ENCODE data around the gene CREB5. TPM values are rescaled to one million over a fixed set of nuclear protein-coding genes. Genes with fewer than 3 reads are reported as not detected.

The CREB5 gene
- polyA plus RNA-seq, 1 donor, result 12.9 TPM

DNA sequence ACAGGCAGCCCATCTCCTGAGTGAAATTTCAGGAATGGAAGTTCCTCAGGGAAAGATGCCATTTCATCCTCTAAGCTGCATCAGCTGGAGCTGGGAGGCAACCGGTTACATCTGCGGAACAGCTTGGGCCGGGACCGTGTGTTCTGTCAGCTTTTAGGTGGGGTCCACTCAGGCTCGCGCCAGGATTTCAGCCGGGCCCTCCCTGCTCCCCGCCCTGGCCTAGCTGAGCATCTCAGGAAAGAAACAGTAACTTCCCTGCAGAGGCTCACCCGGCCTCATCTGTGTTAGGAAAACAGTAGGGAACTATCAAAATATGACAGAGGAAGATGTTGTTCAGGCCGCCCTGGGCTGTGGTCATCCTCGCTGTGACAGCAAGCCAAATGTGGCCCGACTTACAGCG lies 435.4 kb downstream of the CREB5 start:
- WGBS (ENCODE audit: insufficient coverage, low lambda C conversion rate), result no CpG with 5 or more reads among the region's 13 CpGs
- peaks cover 3% of the 10 kb centered on the region for H3K9me3 ChIP-seq (ENCODE audit: control insufficient read depth, low read depth, low read length)
- no peak overlapping the region for H3K27ac ChIP-seq (ENCODE audit: low read length)

DNA sequence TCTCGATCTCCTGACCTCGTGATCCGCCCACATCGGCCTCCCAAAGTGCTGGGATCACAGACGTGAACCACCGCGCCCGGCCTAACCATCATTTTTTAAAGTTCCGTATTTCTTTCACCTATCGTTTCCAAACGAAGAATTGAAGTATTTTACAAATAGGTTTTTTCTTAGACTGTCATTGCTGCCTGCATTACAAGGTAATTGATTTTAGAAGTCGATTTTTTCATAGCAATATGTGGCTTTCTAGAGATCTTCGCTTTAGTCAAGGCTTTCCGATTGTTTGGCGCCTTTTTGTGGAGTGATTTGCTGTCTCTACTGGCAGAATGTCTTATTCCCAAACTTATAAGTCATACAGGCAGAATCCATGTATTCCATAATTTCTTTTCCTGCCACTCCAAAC lies 436.6 kb downstream of the CREB5 start:
- H3K27me3 ChIP-seq (ENCODE audit: control insufficient read depth, insufficient read depth, low read length), result peaks cover 21% of the 10 kb centered on the region
- no peaks in the 10 kb centered on the region for H3K36me3 ChIP-seq (ENCODE audit: control insufficient read depth, insufficient read depth, low read length)
- no peak for DNase-seq
- peaks cover 6% of the 10 kb centered on the region for H3K9me3 ChIP-seq (ENCODE audit: control insufficient read depth, low read depth, low read length)
- H3K27ac ChIP-seq (ENCODE audit: low read length), result no peak overlapping the region
- 100% methylated on average over 2 of the region's 15 CpGs for WGBS (ENCODE audit: insufficient coverage, low lambda C conversion rate)
- no peak overlapping the region for H3K4me3 ChIP-seq (ENCODE audit: low read length)
- H3K4me1 ChIP-seq (ENCODE audit: control insufficient read depth, insufficient read depth, low read length), result peaks cover 3% of the 10 kb centered on the region

More for the DNA sequence above, 435.4 kb downstream of the CREB5 start:
- Histone ChIP-seq H3K36me3 (ENCODE audit: control insufficient read depth, insufficient read depth, low read length) (no peaks in the 10 kb centered on the region), H3K27me3 (ENCODE audit: control insufficient read depth, insufficient read depth, low read length) (peaks cover 13% of the 10 kb centered on the region), H3K4me3 (ENCODE audit: low read length) (no peak overlapping the region), H3K4me1 (ENCODE audit: control insufficient read depth, insufficient read depth, low read length) (no peaks in the 10 kb centered on the region)
- DNase-seq, result no peak

DNA sequence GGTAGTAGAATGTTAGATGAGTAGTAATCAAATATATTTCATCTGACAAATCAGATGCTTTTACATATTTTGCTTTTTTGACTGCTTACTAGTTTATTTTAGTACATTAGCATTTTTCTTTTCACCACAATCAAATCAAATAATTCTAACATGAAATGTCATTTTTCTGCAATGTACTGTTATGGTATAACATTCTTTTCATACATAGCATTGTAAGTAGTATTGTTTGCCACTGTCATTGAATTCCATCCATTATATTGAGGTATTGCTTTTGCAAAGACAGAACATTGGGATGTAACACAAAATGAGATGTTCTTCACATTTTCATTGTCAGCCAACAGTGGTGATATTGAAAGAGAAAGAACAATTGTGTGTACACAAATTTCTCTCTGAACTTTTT lies 438.4 kb downstream of the CREB5 start:
- Histone ChIP-seq H3K4me1 (ENCODE audit: control insufficient read depth, insufficient read depth, low read length) (peaks cover 5% of the 10 kb centered on the region), H3K27ac (ENCODE audit: low read length) (no peak overlapping the region), H3K27me3 (ENCODE audit: control insufficient read depth, insufficient read depth, low read length) (peaks cover 23% of the 10 kb centered on the region), H3K36me3 (ENCODE audit: control insufficient read depth, insufficient read depth, low read length) (no peaks in the 10 kb centered on the region), H3K9me3 (ENCODE audit: control insufficient read depth, low read depth, low read length) (peaks cover 9% of the 10 kb centered on the region), H3K4me3 (ENCODE audit: low read length) (no peak overlapping the region)
- DNase-seq, result no peak

DNA sequence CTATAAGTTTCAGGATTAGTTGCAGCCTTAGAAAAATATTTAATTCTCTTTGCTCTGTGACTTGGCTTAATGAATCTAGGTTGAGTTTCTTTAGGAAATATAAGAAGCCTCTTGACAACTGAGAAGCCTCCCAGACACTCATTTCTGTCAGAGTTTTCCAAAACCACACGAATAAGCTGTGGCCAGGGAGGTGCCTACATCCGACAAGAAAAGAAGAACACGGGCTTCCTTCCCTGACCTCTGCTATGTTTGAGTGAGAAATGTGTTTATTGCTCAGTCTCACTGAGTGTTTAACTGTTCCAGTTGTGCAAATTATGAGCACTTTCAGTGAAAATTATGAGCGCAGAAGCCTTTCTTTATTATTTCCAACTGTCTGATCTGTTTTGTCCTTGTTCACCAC lies 440.8 kb downstream of the CREB5 start:
- peak in 1 of 2 donors; percentile 5 for DNase-seq
- Histone ChIP-seq H3K27me3 (ENCODE audit: control insufficient read depth, insufficient read depth, low read length) (peaks cover 23% of the 10 kb centered on the region), H3K9me3 (ENCODE audit: control insufficient read depth, low read depth, low read length) (peaks cover 6% of the 10 kb centered on the region), H3K27ac (ENCODE audit: low read length) (no peak overlapping the region), H3K36me3 (ENCODE audit: control insufficient read depth, insufficient read depth, low read length) (no peaks in the 10 kb centered on the region), H3K4me1 (ENCODE audit: control insufficient read depth, insufficient read depth, low read length) (peaks cover 5% of the 10 kb centered on the region), H3K4me3 (ENCODE audit: low read length) (no peak overlapping the region)
- WGBS (ENCODE audit: insufficient coverage, low lambda C conversion rate), result no CpG with 5 or more reads among the region's 4 CpGs

DNA sequence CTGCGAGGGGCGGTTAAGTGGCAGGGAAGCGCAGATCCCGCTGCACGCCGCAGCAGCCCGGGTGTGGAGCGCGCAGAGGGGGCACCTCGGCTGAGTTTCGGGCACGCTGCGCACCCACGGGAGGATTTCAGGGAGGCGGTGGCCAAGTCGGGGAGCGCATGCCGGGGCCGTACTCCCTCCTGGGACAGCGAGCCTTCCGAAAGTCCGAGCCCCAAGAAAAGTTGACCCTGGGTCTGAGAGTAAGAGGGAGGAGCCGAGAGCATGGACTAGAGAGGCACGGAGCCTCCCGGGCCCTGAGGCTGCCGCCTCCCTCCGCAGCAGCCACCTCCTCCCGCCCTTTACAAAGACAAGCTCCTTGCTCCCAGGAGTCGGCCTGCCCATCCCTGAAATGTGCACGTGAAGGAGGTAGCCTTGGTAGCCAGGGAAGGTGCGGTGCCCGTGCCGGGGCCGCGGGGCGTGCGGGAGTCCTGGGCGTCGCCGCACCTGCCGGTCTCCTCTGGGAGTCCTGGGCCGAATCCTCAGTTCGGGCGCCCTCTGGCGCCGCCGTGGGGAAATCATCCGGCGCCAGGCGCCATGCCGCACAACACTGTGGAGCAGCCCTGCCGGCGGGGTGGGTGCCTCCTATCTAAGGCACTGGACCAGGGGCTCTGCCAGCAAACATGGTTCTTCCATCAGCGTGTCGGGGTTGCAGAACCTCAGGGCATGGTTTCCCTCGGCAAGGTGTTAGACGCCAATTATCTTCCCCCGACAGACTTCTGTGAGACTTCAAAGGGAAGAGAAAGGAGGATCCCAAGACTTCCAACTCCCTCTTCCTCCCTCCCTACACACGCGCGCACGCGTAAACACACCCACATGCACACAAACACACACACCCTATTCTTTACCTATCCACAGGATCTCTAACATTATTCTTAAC lies 441.8 kb downstream of the CREB5 start:
- Histone ChIP-seq H3K36me3 (ENCODE audit: control insufficient read depth, insufficient read depth, low read length) (no peaks in the 10 kb centered on the region), H3K4me3 (ENCODE audit: low read length) (peak overlapping the region; percentile 50), H3K27me3 (ENCODE audit: control insufficient read depth, insufficient read depth, low read length) (peaks cover 23% of the 10 kb centered on the region), H3K9me3 (ENCODE audit: control insufficient read depth, low read depth, low read length) (peaks cover 6% of the 10 kb centered on the region), H3K4me1 (ENCODE audit: control insufficient read depth, insufficient read depth, low read length) (peaks cover 5% of the 10 kb centered on the region), H3K27ac (ENCODE audit: low read length) (no peak overlapping the region)
- no CpG with 5 or more reads among the region's 63 CpGs for WGBS (ENCODE audit: insufficient coverage, low lambda C conversion rate)
- peak; percentile 64 to 84 for DNase-seq

DNA sequence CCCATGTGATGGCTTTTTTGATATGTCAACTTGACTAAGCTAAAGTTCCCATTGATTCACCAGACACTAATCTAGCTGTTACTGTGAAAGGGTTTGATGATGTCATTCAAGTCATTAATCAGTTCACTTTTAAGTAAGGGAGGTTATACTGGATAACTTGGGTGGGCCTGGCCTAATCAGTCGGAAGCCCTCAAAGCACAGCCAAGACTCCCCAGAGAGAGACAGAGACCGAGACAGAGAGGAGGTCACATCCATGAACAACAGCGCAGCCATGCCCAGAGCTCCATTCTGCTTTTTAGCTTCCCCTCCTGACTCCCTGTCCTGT lies 442.4 kb downstream of the CREB5 start:
- Histone ChIP-seq H3K27me3 (ENCODE audit: control insufficient read depth, insufficient read depth, low read length) (peaks cover 23% of the 10 kb centered on the region), H3K27ac (ENCODE audit: low read length) (no peak overlapping the region), H3K4me1 (ENCODE audit: control insufficient read depth, insufficient read depth, low read length) (peaks cover 5% of the 10 kb centered on the region), H3K4me3 (ENCODE audit: low read length) (no peak overlapping the region), H3K36me3 (ENCODE audit: control insufficient read depth, insufficient read depth, low read length) (no peaks in the 10 kb centered on the region), H3K9me3 (ENCODE audit: control insufficient read depth, low read depth, low read length) (peaks cover 6% of the 10 kb centered on the region)
- DNase-seq, result no peak
- no CpG with 5 or more reads among the region's 3 CpGs for WGBS (ENCODE audit: insufficient coverage, low lambda C conversion rate)

DNA sequence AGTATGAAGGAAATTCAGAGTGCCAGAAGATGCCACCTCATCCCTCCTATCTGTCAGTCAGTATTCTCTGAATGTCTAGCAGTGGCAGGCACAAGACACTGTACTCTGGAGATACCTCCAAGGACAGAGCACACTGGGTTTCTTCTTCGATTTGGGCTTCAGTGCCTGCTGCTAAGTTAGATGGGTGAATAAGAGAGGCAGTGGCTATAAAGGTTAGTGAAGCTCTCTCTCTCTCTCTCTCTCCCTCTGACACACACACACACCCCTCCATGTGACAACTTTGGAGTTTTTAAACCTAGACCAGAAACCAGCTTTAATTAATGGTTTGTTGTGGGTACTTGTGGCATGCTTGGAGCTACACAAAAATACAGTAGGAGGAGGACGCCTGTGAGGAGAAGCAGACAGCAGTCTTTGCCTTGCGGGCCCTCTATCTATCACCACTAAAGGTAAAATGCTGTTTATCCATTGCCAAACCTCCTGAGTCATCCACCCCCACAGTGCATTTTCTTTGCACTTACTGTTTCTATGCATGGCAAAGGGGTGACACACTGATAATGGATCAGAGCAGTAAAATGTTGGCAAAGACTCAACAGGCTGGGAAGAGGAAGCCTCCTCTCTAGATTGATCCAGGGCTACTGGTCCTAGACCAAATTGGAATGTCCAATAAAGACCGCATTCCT lies 443.4 kb downstream of the CREB5 start:
- peaks cover 23% of the 10 kb centered on the region for H3K27me3 ChIP-seq (ENCODE audit: control insufficient read depth, insufficient read depth, low read length)
- peaks cover 6% of the 10 kb centered on the region for H3K9me3 ChIP-seq (ENCODE audit: control insufficient read depth, low read depth, low read length)
- DNase-seq, result peak in 1 of 2 donors; percentile 38
- peaks cover 5% of the 10 kb centered on the region for H3K4me1 ChIP-seq (ENCODE audit: control insufficient read depth, insufficient read depth, low read length)
- no peaks in the 10 kb centered on the region for H3K36me3 ChIP-seq (ENCODE audit: control insufficient read depth, insufficient read depth, low read length)
- no peak overlapping the region for H3K27ac ChIP-seq (ENCODE audit: low read length)
- H3K4me3 ChIP-seq (ENCODE audit: low read length), result no peak overlapping the region
- 60% methylated on average over 1 of the region's 4 CpGs for WGBS (ENCODE audit: insufficient coverage, low lambda C conversion rate)

DNA sequence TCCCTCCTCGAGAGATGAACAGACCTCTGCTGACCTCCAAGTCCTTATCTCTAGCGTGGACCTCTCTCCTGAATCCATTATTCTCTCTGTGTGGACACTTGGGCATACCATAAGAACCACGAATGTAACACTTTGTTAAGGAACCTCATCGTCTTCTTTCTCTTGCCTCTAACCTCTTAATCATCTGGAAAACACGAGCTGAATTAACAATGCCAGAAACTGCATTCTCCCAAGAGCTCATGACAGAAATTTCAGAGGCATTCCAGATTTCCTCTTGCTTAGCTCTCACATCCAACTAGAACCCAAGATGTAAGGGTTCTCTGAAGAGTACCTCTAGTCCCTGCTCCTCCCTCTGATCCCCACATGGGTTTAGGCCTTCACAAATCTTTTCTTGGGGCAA lies 444.3 kb downstream of the CREB5 start:
- H3K4me1 ChIP-seq (ENCODE audit: control insufficient read depth, insufficient read depth, low read length), result peaks cover 5% of the 10 kb centered on the region
- H3K9me3 ChIP-seq (ENCODE audit: control insufficient read depth, low read depth, low read length), result peaks cover 6% of the 10 kb centered on the region
- peaks cover 18% of the 10 kb centered on the region for H3K27me3 ChIP-seq (ENCODE audit: control insufficient read depth, insufficient read depth, low read length)
- no peak for DNase-seq
- 58% methylated on average over 2 of the region's 5 CpGs for WGBS (ENCODE audit: insufficient coverage, low lambda C conversion rate)
- no peak overlapping the region for H3K27ac ChIP-seq (ENCODE audit: low read length)
- H3K36me3 ChIP-seq (ENCODE audit: control insufficient read depth, insufficient read depth, low read length), result no peaks in the 10 kb centered on the region
- H3K4me3 ChIP-seq (ENCODE audit: low read length), result no peak overlapping the region

DNA sequence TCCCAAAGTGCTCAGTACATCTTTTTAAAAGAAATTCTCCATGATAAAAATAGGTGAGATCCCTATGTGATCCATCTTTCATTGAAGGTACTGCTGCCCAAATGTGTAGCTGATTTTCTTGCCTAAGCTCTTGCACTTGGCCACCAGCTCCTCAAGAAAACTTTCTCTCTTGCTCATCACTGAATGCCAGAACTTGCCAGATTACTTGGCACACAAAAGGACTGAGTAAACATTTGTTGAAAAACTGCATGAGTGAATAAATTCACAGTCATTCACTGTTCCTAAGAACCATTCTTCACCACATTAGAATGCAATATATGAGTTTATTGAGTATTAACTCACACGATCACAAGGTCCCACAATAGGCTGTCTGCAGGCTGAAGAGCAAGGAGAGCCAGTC lies 445.9 kb downstream of the CREB5 start:
- Histone ChIP-seq H3K36me3 (ENCODE audit: control insufficient read depth, insufficient read depth, low read length) (no peaks in the 10 kb centered on the region), H3K27ac (ENCODE audit: low read length) (no peak overlapping the region), H3K27me3 (ENCODE audit: control insufficient read depth, insufficient read depth, low read length) (peaks cover 10% of the 10 kb centered on the region), H3K4me3 (ENCODE audit: low read length) (no peak overlapping the region), H3K4me1 (ENCODE audit: control insufficient read depth, insufficient read depth, low read length) (peaks cover 5% of the 10 kb centered on the region), H3K9me3 (ENCODE audit: control insufficient read depth, low read depth, low read length) (peaks cover 6% of the 10 kb centered on the region)
- WGBS (ENCODE audit: insufficient coverage, low lambda C conversion rate), result no CpG with 5 or more reads among the region's 1 CpG
- no peak for DNase-seq

DNA sequence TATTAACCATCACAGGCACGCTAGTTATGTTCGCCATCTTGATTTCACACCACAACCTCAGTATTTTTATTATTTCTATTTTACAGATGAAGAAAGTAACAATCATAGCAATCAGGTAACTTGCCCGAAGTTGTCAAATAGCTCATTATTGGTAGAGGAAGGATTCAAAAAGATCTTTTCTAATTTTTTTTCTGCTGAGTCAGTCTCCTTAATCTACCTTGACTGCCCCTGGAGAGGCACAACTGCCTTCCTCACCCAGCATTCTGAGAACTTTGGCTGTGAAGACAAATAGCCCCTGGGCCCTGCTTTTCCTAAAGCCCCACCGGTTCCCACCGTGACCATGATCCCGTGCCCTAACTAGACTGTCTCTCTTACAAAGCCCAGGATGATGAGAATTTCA lies 446.6 kb downstream of the CREB5 start:
- H3K36me3 ChIP-seq (ENCODE audit: control insufficient read depth, insufficient read depth, low read length), result no peaks in the 10 kb centered on the region
- H3K9me3 ChIP-seq (ENCODE audit: control insufficient read depth, low read depth, low read length), result peaks cover 2% of the 10 kb centered on the region
- no peak for DNase-seq
- WGBS (ENCODE audit: insufficient coverage, low lambda C conversion rate), result 100% methylated on average over 2 of the region's 6 CpGs
- H3K27me3 ChIP-seq (ENCODE audit: control insufficient read depth, insufficient read depth, low read length), result peaks cover 9% of the 10 kb centered on the region
- H3K27ac ChIP-seq (ENCODE audit: low read length), result no peak overlapping the region
- no peak overlapping the region for H3K4me3 ChIP-seq (ENCODE audit: low read length)
- H3K4me1 ChIP-seq (ENCODE audit: control insufficient read depth, insufficient read depth, low read length), result peaks cover 2% of the 10 kb centered on the region

Measured in large intestine (tissue), 3 donors.